ENCODE measurements around the gene RAP1A.
"Not testable (repeated sequence)": the region's sequence is repeated elsewhere in the genome, so short reads cannot be mapped to it uniquely, and the experiment has no call there.

Gene RAP1A

DNA sequence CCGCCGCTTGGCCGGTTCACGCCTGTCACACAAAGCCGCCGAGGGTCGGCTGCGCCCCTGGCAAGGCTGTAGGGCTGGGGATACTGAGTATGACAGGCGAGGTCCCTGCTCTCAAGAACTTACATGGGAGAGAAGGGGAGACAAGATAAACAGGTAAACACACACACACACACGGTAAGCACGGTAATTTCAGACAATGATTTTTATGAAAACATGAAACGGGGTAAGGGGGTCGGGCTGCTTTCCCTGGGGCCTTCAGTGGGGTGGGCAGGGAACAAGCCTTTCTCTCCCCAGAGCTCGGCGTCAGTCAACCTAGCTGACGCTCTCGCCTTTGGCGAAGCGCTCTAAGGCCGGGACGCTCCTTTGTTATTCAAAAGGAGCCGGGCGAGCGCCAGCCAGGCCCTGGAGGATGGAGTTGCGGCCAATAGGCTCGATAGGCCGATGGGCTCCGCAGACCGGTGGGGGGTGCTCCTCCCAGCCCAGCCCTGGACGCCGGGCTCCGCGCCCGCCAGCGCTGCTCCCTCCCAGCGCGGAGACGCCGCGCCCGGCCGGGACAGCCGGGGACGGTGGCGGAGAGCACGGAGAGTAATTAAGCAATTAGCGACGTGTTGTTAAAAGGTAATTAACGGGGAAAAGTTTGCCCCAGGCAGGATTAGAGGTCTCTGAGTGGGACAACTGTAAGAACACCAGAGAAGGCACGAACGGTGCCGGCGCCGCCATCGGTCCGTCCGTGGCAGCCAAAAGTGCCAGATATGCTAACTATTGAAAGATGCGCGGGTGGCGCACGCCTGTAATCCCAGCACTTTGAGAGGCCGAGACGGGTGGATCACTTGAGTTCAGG lies 120.6 kb downstream of the RAP1A start:
- peak overlapping the region; percentile 48 for H3K27ac ChIP-seq (ENCODE audit: poor library complexity, severe bottlenecking)
- H3K4me3 ChIP-seq (ENCODE audit: severe bottlenecking), result peak overlapping the region; percentile 53
- H3K4me1 ChIP-seq (ENCODE audit: insufficient read depth, poor library complexity, severe bottlenecking), result no peaks in the 10 kb centered on the region
- no peaks in the 10 kb centered on the region for H3K36me3 ChIP-seq (ENCODE audit: low read depth)
- H3K27me3 ChIP-seq (ENCODE audit: insufficient read depth, poor library complexity, severe bottlenecking), result peaks cover 7% of the 10 kb centered on the region
- no peak for DNase-seq (ENCODE audit: low spot score)
- TF ChIP-seq CTCF (IDR thresholded peaks at IDR 0.05; ENCODE audit: poor library complexity, severe bottlenecking), result no peak
- H3K9me3 ChIP-seq (ENCODE audit: severe bottlenecking), result no peaks in the 10 kb centered on the region
- peak; percentile 41 for ATAC-seq (ENCODE audit: low read depth)

- not testable (repeated sequence) for H3K4me1 ChIP-seq (ENCODE audit: insufficient read depth, poor library complexity, severe bottlenecking); DNase-seq (ENCODE audit: low spot score); ATAC-seq (ENCODE audit: low read depth); H3K36me3 ChIP-seq (ENCODE audit: low read depth); H3K27me3 ChIP-seq (ENCODE audit: insufficient read depth, poor library complexity, severe bottlenecking); H3K4me3 ChIP-seq (ENCODE audit: severe bottlenecking); H3K27ac ChIP-seq (ENCODE audit: poor library complexity, severe bottlenecking); H3K9me3 ChIP-seq (ENCODE audit: severe bottlenecking)
Observed at GRCh38 chr1:111742292-111742691, 122.7 kb downstream of the RAP1A start.

GRCh38 chr1:111742938-111743549 lies 123.5 kb downstream of the RAP1A start:
- no peak overlapping the region for H3K4me3 ChIP-seq (ENCODE audit: severe bottlenecking)
- H3K27ac ChIP-seq (ENCODE audit: poor library complexity, severe bottlenecking), result no peak overlapping the region
- H3K27me3 ChIP-seq (ENCODE audit: insufficient read depth, poor library complexity, severe bottlenecking), result peaks cover 7% of the 10 kb centered on the region
- ATAC-seq (ENCODE audit: low read depth) (no peak), DNase-seq (ENCODE audit: low spot score) (no peak)
- H3K9me3 ChIP-seq (ENCODE audit: severe bottlenecking), result no peaks in the 10 kb centered on the region
- no peak for TF ChIP-seq CTCF (IDR thresholded peaks at IDR 0.05; ENCODE audit: poor library complexity, severe bottlenecking)
- H3K4me1 ChIP-seq (ENCODE audit: insufficient read depth, poor library complexity, severe bottlenecking), result no peaks in the 10 kb centered on the region
- no peaks in the 10 kb centered on the region for H3K36me3 ChIP-seq (ENCODE audit: low read depth)

GRCh38 chr1:111743679-111744101 lies 124.1 kb downstream of the RAP1A start:
- peaks cover 7% of the 10 kb centered on the region for H3K27me3 ChIP-seq (ENCODE audit: insufficient read depth, poor library complexity, severe bottlenecking)
- no peak for TF ChIP-seq CTCF (IDR thresholded peaks at IDR 0.05; ENCODE audit: poor library complexity, severe bottlenecking)
- H3K9me3 ChIP-seq (ENCODE audit: severe bottlenecking), result no peaks in the 10 kb centered on the region
- ATAC-seq (ENCODE audit: low read depth) (no peak), DNase-seq (ENCODE audit: low spot score) (no peak)
- H3K27ac ChIP-seq (ENCODE audit: poor library complexity, severe bottlenecking), result no peak overlapping the region
- H3K4me3 ChIP-seq (ENCODE audit: severe bottlenecking), result no peak overlapping the region
- H3K36me3 ChIP-seq (ENCODE audit: low read depth), result no peaks in the 10 kb centered on the region
- H3K4me1 ChIP-seq (ENCODE audit: insufficient read depth, poor library complexity, severe bottlenecking), result no peaks in the 10 kb centered on the region

DNA sequence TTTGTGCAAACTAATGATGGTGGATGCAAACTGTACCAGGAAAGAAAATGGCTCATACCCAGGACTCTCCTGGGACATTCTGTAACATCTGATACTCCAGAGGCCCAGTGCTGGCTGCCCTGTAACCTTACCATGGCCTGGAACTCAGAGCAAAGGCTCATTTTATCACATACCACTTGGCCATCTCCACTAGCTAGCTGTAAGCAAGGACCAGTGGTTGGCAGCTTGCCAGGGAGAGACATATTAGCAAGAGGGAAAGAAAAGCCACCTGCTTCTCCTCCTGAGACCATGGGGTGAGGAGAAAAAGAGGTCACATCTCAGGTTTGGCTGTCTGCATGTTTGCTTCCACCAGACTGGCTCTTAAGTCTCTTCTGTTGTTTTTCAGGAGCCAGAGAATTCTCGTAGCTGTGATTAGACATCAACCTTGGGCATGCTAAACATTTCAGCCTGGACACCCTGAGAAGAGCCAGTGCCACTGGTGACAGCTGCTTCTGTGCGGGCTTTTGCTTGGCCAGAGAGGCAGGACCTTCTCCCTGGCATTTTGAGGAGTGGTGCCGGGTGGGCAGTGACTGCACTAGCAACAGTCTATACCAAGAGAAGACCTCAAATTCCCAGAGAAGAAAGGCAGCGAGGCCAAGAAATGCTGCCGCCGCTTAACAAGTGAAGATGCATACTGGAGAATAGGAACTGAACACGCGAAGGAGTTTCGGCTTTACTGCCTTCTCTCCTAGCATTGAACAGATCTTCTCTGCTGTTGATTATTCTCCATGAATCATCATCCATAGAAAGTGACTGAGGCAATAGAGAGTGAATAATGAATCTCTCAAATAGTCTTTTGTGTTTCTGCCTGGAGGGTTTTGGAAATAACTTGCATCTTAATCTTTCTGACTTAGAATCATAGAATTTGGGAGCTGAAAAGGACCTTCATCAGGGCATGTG lies 126.4 kb downstream of the RAP1A start:
- Histone ChIP-seq H3K4me3 (ENCODE audit: severe bottlenecking) (no peak overlapping the region), H3K36me3 (ENCODE audit: low read depth) (no peaks in the 10 kb centered on the region), H3K27ac (ENCODE audit: poor library complexity, severe bottlenecking) (no peak overlapping the region), H3K4me1 (ENCODE audit: insufficient read depth, poor library complexity, severe bottlenecking) (no peaks in the 10 kb centered on the region), H3K27me3 (ENCODE audit: insufficient read depth, poor library complexity, severe bottlenecking) (no peaks in the 10 kb centered on the region), H3K9me3 (ENCODE audit: severe bottlenecking) (no peaks in the 10 kb centered on the region)
- DNase-seq (ENCODE audit: low spot score) (no peak), ATAC-seq (ENCODE audit: low read depth) (no peak)
- no peak for TF ChIP-seq CTCF (IDR thresholded peaks at IDR 0.05; ENCODE audit: poor library complexity, severe bottlenecking)

All from RWPE2 (cell line).